H9 (cell line): ENCODE data around the gene SYF2. TPM values are rescaled to one million over a fixed set of nuclear protein-coding genes. Genes with fewer than 3 reads are reported as not detected.

Experiments used
- DNase-seq: peaks from one replicate; pipeline ENCODE4 v3.0.0-alpha.2; 2017
- H2AFZ ChIP-seq: one replicate; pipeline ENCODE4 v1.6.1; 2013; ENCODE audit warnings: mild to moderate bottlenecking, low read length, control low read depth, moderate library complexity
- H2AK5ac ChIP-seq: 2 replicates; pipeline ENCODE4 v1.6.1; 2013; ENCODE audit warnings: low read length, control low read depth, mixed read lengths; ENCODE audit not compliant: insufficient read length
- H2BK120ac ChIP-seq: one replicate; pipeline ENCODE4 v1.6.1; 2013; ENCODE audit warnings: low read depth, mild to moderate bottlenecking, low read length, control low read depth, inconsistent platforms; ENCODE audit not compliant: poor library complexity, severe bottlenecking
- H2BK12ac ChIP-seq: 2 replicates; pipeline ENCODE4 v1.6.1; 2013; ENCODE audit warnings: low read length, control low read depth, mixed read lengths, low read depth; ENCODE audit not compliant: insufficient read length
- H2BK15ac ChIP-seq: 2 replicates; pipeline ENCODE4 v1.6.1; 2013; ENCODE audit warnings: low read depth, low read length, control low read depth
- H2BK20ac ChIP-seq: one replicate; pipeline ENCODE4 v1.6.1; 2013; ENCODE audit warnings: low read depth, mild to moderate bottlenecking, low read length, control low read depth, inconsistent platforms; ENCODE audit not compliant: poor library complexity, severe bottlenecking
- H2BK5ac ChIP-seq: 2 replicates; pipeline ENCODE4 v1.6.1; 2013; ENCODE audit warnings: low read length, control low read depth, mixed read lengths; ENCODE audit not compliant: insufficient read length
- H3K14ac ChIP-seq: 2 replicates; pipeline ENCODE4 v1.6.1; 2013; ENCODE audit warnings: low read length, control low read depth; ENCODE audit not compliant: insufficient read depth
- H3K18ac ChIP-seq: 2 replicates; pipeline ENCODE4 v1.6.1; 2013; ENCODE audit warnings: low read depth, mild to moderate bottlenecking, mixed read lengths, low read length, control low read depth; ENCODE audit not compliant: insufficient read length
- H3K23ac ChIP-seq: 2 replicates; pipeline ENCODE4 v1.6.1; 2013; ENCODE audit warnings: low read length, control low read depth, mixed read lengths, low read depth; ENCODE audit not compliant: insufficient read length
- H3K23me2 ChIP-seq: 2 replicates; pipeline ENCODE4 v1.6.1; 2013; ENCODE audit warnings: low read depth, mild to moderate bottlenecking, mixed read lengths, low read length, control low read depth; ENCODE audit not compliant: insufficient read length, poor library complexity, severe bottlenecking
- H3K27ac ChIP-seq: 2 replicates; pipeline ENCODE4 v1.5.1; 2013; ENCODE audit warnings: low read length, control low read depth, mixed read lengths, low read depth; ENCODE audit not compliant: insufficient read length
- H3K27me3 ChIP-seq: 2 replicates; pipeline ENCODE4 v1.6.1; 2013; ENCODE audit warnings: low read length, control low read depth, inconsistent platforms; ENCODE audit not compliant: insufficient read depth
- H3K4ac ChIP-seq: 2 replicates; pipeline ENCODE4 v1.6.1; 2013; ENCODE audit warnings: low read depth, mild to moderate bottlenecking, control low read depth, inconsistent platforms, low read length, moderate library complexity
- H3K4me1 ChIP-seq: 2 replicates; pipeline ENCODE4 v1.6.1; 2013; ENCODE audit warnings: low read length, control low read depth, inconsistent platforms; ENCODE audit not compliant: insufficient read depth
- H3K4me2 ChIP-seq: 2 replicates; pipeline ENCODE4 v1.6.1; 2013; ENCODE audit warnings: low read length, control low read depth, mixed read lengths; ENCODE audit not compliant: insufficient read length, insufficient read depth
- H3K56ac ChIP-seq: 2 replicates; pipeline ENCODE4 v1.6.1; 2013; ENCODE audit warnings: low read depth, mild to moderate bottlenecking, mixed read lengths, low read length, control low read depth; ENCODE audit not compliant: insufficient read length
- H3K79me1 ChIP-seq: 2 replicates; pipeline ENCODE4 v1.6.1; 2013; ENCODE audit warnings: low read depth, mild to moderate bottlenecking, moderate library complexity, low read length, control low read depth, inconsistent platforms; ENCODE audit not compliant: insufficient read depth, poor library complexity, severe bottlenecking
- H3K79me2 ChIP-seq: 2 replicates; pipeline ENCODE4 v1.6.1; 2013; ENCODE audit warnings: low read length, control low read depth, inconsistent platforms; ENCODE audit not compliant: insufficient read depth
- H3K9ac ChIP-seq: 2 replicates; pipeline ENCODE4 v1.6.1; 2013; ENCODE audit warnings: low read length, control low read depth, mixed read lengths; ENCODE audit not compliant: insufficient read length; ENCODE audit errors: extremely low read depth
- H3K9me3 ChIP-seq: one replicate; pipeline ENCODE4 v1.6.1; 2013; ENCODE audit warnings: low read depth, low read length, inconsistent platforms; ENCODE audit not compliant: control insufficient read depth
- H3T11ph ChIP-seq: one replicate; pipeline ENCODE4 v1.6.1; 2013; ENCODE audit warnings: mild to moderate bottlenecking, low read length, control low read depth, inconsistent platforms
- H4K20me1 ChIP-seq: one replicate; pipeline ENCODE4 v1.6.1; 2013; ENCODE audit not compliant: control insufficient read depth, insufficient read length, insufficient read depth
- H4K5ac ChIP-seq: 2 replicates; pipeline ENCODE4 v1.6.1; 2013; ENCODE audit warnings: low read depth, mild to moderate bottlenecking, mixed read lengths, low read length, control low read depth; ENCODE audit not compliant: insufficient read length
- H4K8ac ChIP-seq: replicated peaks from 2 replicates; pipeline ENCODE4 v1.6.1; 2013; ENCODE audit warnings: low read length, control low read depth, mixed read lengths, low read depth; ENCODE audit not compliant: insufficient read length
- H4K91ac ChIP-seq: 2 replicates; pipeline ENCODE4 v1.6.1; 2013; ENCODE audit warnings: low read depth, mild to moderate bottlenecking, moderate library complexity, mixed read lengths, low read length, control low read depth; ENCODE audit not compliant: insufficient read length
- H3K27ac Mint-ChIP-seq, 3 experiments: 2 replicates in 2 of 3; 3 replicates in 1 of 3; pipeline ENCODE4 v1.8.0; 2020 to 2021; ENCODE audit warnings: mixed read lengths in 3 of 3, mild to moderate bottlenecking in 1 of 3, moderate library complexity in 1 of 3
- H3K27me3 Mint-ChIP-seq: 2 replicates; pipeline ENCODE4 v1.8.0; 2021; ENCODE audit warnings: low read depth, mild to moderate bottlenecking, moderate library complexity, mixed read lengths
- H3K36me3 Mint-ChIP-seq, 3 experiments: 2 replicates in 2 of 3; 3 replicates in 1 of 3; pipeline ENCODE4 v1.8.0; 2020 to 2021; ENCODE audit warnings: low read depth in 3 of 3, mixed read lengths in 3 of 3; ENCODE audit not compliant: insufficient read depth in 1 of 3
- H3K4me1 Mint-ChIP-seq, 2 experiments: 2 replicates each; pipeline ENCODE4 v1.8.0; 2020; ENCODE audit warnings: mixed read lengths in 2 of 2
- H3K4me3 Mint-ChIP-seq, 2 experiments: 2 replicates in 1 of 2; 3 replicates in 1 of 2; pipeline ENCODE4 v1.8.0; 2020 to 2021; ENCODE audit warnings: mild to moderate bottlenecking in 2 of 2, mixed read lengths in 2 of 2, moderate library complexity in 1 of 2
- H3K9me3 Mint-ChIP-seq, 2 experiments: 2 replicates in 1 of 2; 3 replicates in 1 of 2; pipeline ENCODE4 v1.8.0; 2020; ENCODE audit warnings: mild to moderate bottlenecking in 2 of 2, mixed read lengths in 2 of 2, moderate library complexity in 1 of 2
- CTCF ChIP-seq: fragments of 200-600 bp; sonication (generic); conservative IDR thresholded peaks from 3 replicates; pipeline ENCODE4 v1.8.0; 2021; ENCODE audit warnings: antibody characterized with exemption, mild to moderate bottlenecking
- WGBS: extraction: QIAGEN DNeasy Blood & Tissue Kit; methylation state at CpG from one replicate; pipeline ENCODE4 v1.1.7; 2013; ENCODE audit warnings: missing lambda C conversion rate, low lambda C conversion rate, mixed read lengths; ENCODE audit not compliant: insufficient read length; ENCODE audit errors: extremely low coverage; 5-methylcytosine and 5-hydroxymethylcytosine counted together
- total RNA-seq: library from RNA; stranded (reverse); gene quantifications from 2 replicates; pipeline ENCODE4 v1.2.1, GENCODE V29; 2021

The SYF2 gene
- total RNA-seq, 1 experiment from 2014 or later = 36.5 TPM

- no peaks in the 10 kb centered on the region for H3K36me3 Mint-ChIP-seq
- no peaks in the 10 kb centered on the region for H3K79me2 ChIP-seq
- no peak overlapping the region for H2AK5ac ChIP-seq
- no peak overlapping the region for H3K4me2 ChIP-seq
- no peaks in the 10 kb centered on the region for H3K4me1 ChIP-seq
- H3K79me1 ChIP-seq = no peaks in the 10 kb centered on the region
- no peak overlapping the region for H3T11ph ChIP-seq
- no peak overlapping the region for H3K4ac ChIP-seq
- WGBS = no CpG with 5 or more reads among the region's 7 CpGs
- H3K14ac ChIP-seq = no peak overlapping the region
- H2BK20ac ChIP-seq = no peak overlapping the region
- no peak overlapping the region for H3K56ac ChIP-seq
- no peak overlapping the region for H4K91ac ChIP-seq
- no peaks in the 10 kb centered on the region for H3K9me3 ChIP-seq
- H4K8ac ChIP-seq = no peak overlapping the region
- no peaks in the 10 kb centered on the region for H3K27me3 ChIP-seq
- no peak overlapping the region for H3K27ac Mint-ChIP-seq
- no peak overlapping the region for H3K4me3 Mint-ChIP-seq
- no peak overlapping the region for H2BK120ac ChIP-seq
- no peak overlapping the region for H3K27ac ChIP-seq
- no peak overlapping the region for H2BK12ac ChIP-seq
- no peak overlapping the region for H3K9ac ChIP-seq
- H3K23ac ChIP-seq = no peak overlapping the region
- H4K5ac ChIP-seq = no peak overlapping the region
- no peak overlapping the region for H2AFZ ChIP-seq
- H2BK15ac ChIP-seq = no peak overlapping the region
- no peak overlapping the region for H3K18ac ChIP-seq
- no peaks in the 10 kb centered on the region; a peak in 1 of 5 replicates for H3K9me3 Mint-ChIP-seq
- H3K4me1 Mint-ChIP-seq = peaks cover 15 to 31% of the 10 kb centered on the region in 2 experiments
- DNase-seq = no peak
- H2BK5ac ChIP-seq = no peak overlapping the region
- no peaks in the 10 kb centered on the region for H3K23me2 ChIP-seq
- no peaks in the 10 kb centered on the region; the same call in 1 of the 2 replicates for H3K27me3 Mint-ChIP-seq
- no peak for TF ChIP-seq CTCF
- H4K20me1 ChIP-seq = no peaks in the 10 kb centered on the region
Measured at GRCh38 chr1:25196830-25197229, 35.5 kb downstream of the SYF2 start.
